Smooth muscle cell of the brain vasculature (primary cell): ENCODE measurements around the gene DAGLA.
"Not testable (repeated sequence)": the region's sequence is repeated elsewhere in the genome, so short reads cannot be mapped to it uniquely, and the experiment has no call there.

ENCODE experiments used
- DNase-seq: peaks from one replicate; pipeline ENCODE4 v3.0.0-alpha.2; 2012; ENCODE audit warnings: low read depth, low spot score

DAGLA gene

GRCh38 chr11:61660997-61661396 lies 19.2 kb upstream of the DAGLA start:
- not testable (repeated sequence) for DNase-seq

GRCh38 chr11:61666684-61667297 lies 13.4 kb upstream of the DAGLA start:
- DNase-seq, result no peak

- DNase-seq, result no peak
Observed at GRCh38 chr11:61667684-61668305, 12.4 kb upstream of the DAGLA start.

- no peak for DNase-seq
Observed at GRCh38 chr11:61669417-61669816, 10.8 kb upstream of the DAGLA start.

GRCh38 chr11:61670626-61671025 lies 9.6 kb upstream of the DAGLA start:
- DNase-seq, result no peak

GRCh38 chr11:61671527-61671926 lies 8.7 kb upstream of the DAGLA start:
- DNase-seq, result no peak

- not testable (repeated sequence) for DNase-seq
Observed at GRCh38 chr11:61673946-61674467, 6.2 kb upstream of the DAGLA start.

GRCh38 chr11:61675826-61676225 lies 4.4 kb upstream of the DAGLA start:
- DNase-seq, result no peak

GRCh38 chr11:61679296-61679695 lies 895 bp upstream of the DAGLA start:
- no peak for DNase-seq

GRCh38 chr11:61680622-61681221 lies 531 bp downstream of the DAGLA start:
- DNase-seq, result no peak

- no peak for DNase-seq
Observed at GRCh38 chr11:61682093-61682732, 2.0 kb downstream of the DAGLA start.

GRCh38 chr11:61682906-61683675 lies 2.9 kb downstream of the DAGLA start:
- DNase-seq, result no peak

- no peak for DNase-seq
Observed at GRCh38 chr11:61683961-61684869, 4.0 kb downstream of the DAGLA start.

GRCh38 chr11:61684870-61685616 lies 4.9 kb downstream of the DAGLA start:
- no peak for DNase-seq

GRCh38 chr11:61685617-61685967 lies 5.4 kb downstream of the DAGLA start:
- no peak for DNase-seq

GRCh38 chr11:61686066-61686465 lies 5.9 kb downstream of the DAGLA start:
- no peak for DNase-seq

- no peak for DNase-seq
Observed at GRCh38 chr11:61686469-61686868, 6.3 kb downstream of the DAGLA start.

GRCh38 chr11:61687420-61687819 lies 7.2 kb downstream of the DAGLA start:
- no peak for DNase-seq

GRCh38 chr11:61688365-61689163 lies 8.4 kb downstream of the DAGLA start:
- DNase-seq, result no peak
